GM23338 (cell line): Measurements from ENCODE around the gene FTH1. TPM values are rescaled to one million over a fixed set of nuclear protein-coding genes. Genes with fewer than 3 reads are reported as not detected.

ENCODE experiments used
- ATAC-seq: fragments of 200-7000 bp; cut with Tn5 transposase; 3 replicates; pipeline ENCODE4 v1.9.1; 2020
- DNase-seq: peaks from one replicate; pipeline ENCODE4 v3.0.0-alpha.2; 2015; ENCODE audit warnings: low spot score
- H2AFZ ChIP-seq: fragments of 200-600 bp; sonication (generic); 2 replicates; pipeline ENCODE4 v1.8.0; 2016; ENCODE audit warnings: antibody characterized with exemption, mild to moderate bottlenecking, moderate library complexity
- H3F3A ChIP-seq: fragments of 200-600 bp; sonication (generic); replicated peaks from 2 replicates; pipeline ENCODE4 v1.8.0; 2017; ENCODE audit warnings: antibody characterized with exemption, mixed run types, low read depth
- H3K27ac ChIP-seq: fragments of 200-600 bp; sonication (generic); 2 replicates; pipeline ENCODE4 v1.6.1; 2016; ENCODE audit warnings: low read depth
- H3K27me3 ChIP-seq: fragments of 200-600 bp; sonication (generic); 2 replicates; pipeline ENCODE4 v1.8.0; 2016; ENCODE audit warnings: mild to moderate bottlenecking, mixed run types, moderate library complexity; ENCODE audit not compliant: insufficient read depth
- H3K36me3 ChIP-seq: fragments of 200-600 bp; sonication (generic); 2 replicates; pipeline ENCODE4 v1.8.0; 2016; ENCODE audit warnings: mild to moderate bottlenecking; ENCODE audit not compliant: insufficient read depth
- H3K4me1 ChIP-seq: fragments of 200-600 bp; sonication (generic); 2 replicates; pipeline ENCODE4 v1.8.0; 2016; ENCODE audit warnings: mild to moderate bottlenecking, moderate library complexity; ENCODE audit not compliant: insufficient read depth
- H3K4me2 ChIP-seq: fragments of 200-600 bp; sonication (generic); 2 replicates; pipeline ENCODE4 v1.7.1; 2017; ENCODE audit warnings: mixed run types
- H3K4me3 ChIP-seq: fragments of 200-600 bp; sonication (generic); 2 replicates; pipeline ENCODE4 v1.6.1; 2016; ENCODE audit warnings: mixed run types
- H3K79me2 ChIP-seq: fragments of 200-600 bp; sonication (generic); replicated peaks from 2 replicates; pipeline ENCODE4 v1.8.0; 2017; ENCODE audit warnings: mild to moderate bottlenecking; ENCODE audit not compliant: insufficient read depth
- H3K9me2 ChIP-seq: fragments of 200-600 bp; sonication (generic); 2 replicates; pipeline ENCODE4 v1.8.0; 2017; ENCODE audit not compliant: insufficient read depth
- H4K20me1 ChIP-seq: fragments of 200-600 bp; sonication (generic); replicated peaks from 2 replicates; pipeline ENCODE4 v1.8.0; 2017; ENCODE audit warnings: mild to moderate bottlenecking; ENCODE audit not compliant: insufficient read depth
- H3K27ac Mint-ChIP-seq: 2 replicates; pipeline ENCODE4 v1.8.0; 2020; ENCODE audit warnings: inconsistent platforms, mild to moderate bottlenecking, moderate library complexity, mixed read lengths
- H3K27me3 Mint-ChIP-seq: 3 replicates; pipeline ENCODE4 v1.8.0; 2022; ENCODE audit warnings: low read depth, mild to moderate bottlenecking, moderate library complexity, mixed read lengths, inconsistent platforms; ENCODE audit not compliant: insufficient read depth, poor library complexity
- H3K36me3 Mint-ChIP-seq: 3 replicates; pipeline ENCODE4 v1.8.0; 2021; ENCODE audit warnings: low read depth, mild to moderate bottlenecking, inconsistent platforms, moderate library complexity, mixed read lengths
- H3K4me1 Mint-ChIP-seq: 3 replicates; pipeline ENCODE4 v1.8.0; 2020; ENCODE audit warnings: mild to moderate bottlenecking, inconsistent platforms, mixed read lengths
- H3K4me3 Mint-ChIP-seq: 3 replicates; pipeline ENCODE4 v1.8.0; 2021; ENCODE audit warnings: moderate library complexity, mild to moderate bottlenecking, inconsistent platforms, mixed read lengths
- H3K9me3 Mint-ChIP-seq: 3 replicates; pipeline ENCODE4 v1.8.0; 2020; ENCODE audit warnings: moderate library complexity, mild to moderate bottlenecking, inconsistent platforms, mixed read lengths
- CREB1 ChIP-seq: fragments of 250-450 bp; sonication (Bioruptor Pico); IDR thresholded peaks from 2 replicates; pipeline ENCODE4 v1.5.0; 2020; ENCODE audit warnings: low read depth, mild to moderate bottlenecking, moderate library complexity
- CTCF ChIP-seq, 2 experiments: fragments of 200-600 bp in 1 of 2; sonication (generic) in 1 of 2; conservative IDR thresholded peaks; 2 replicates each; pipeline versions ENCODE4 v1.5.1 to v1.6.1; 2016 to 2017; ENCODE audit warnings: antibody characterized with exemption in 2 of 2, low read depth in 2 of 2, mild to moderate bottlenecking in 2 of 2, moderate library complexity in 1 of 2
- ETS1 ChIP-seq: IDR thresholded peaks from 2 replicates; pipeline ENCODE4 v1.6.1; 2016; ENCODE audit warnings: antibody characterized with exemption
- EZH2phosphoT487 ChIP-seq: fragments of 200-600 bp; sonication (generic); IDR thresholded peaks from one replicate; pipeline ENCODE4 v1.8.1; 2018; ENCODE audit warnings: antibody characterized with exemption; ENCODE audit not compliant: unreplicated experiment
- POLR2AphosphoS5 ChIP-seq: IDR thresholded peaks from 2 replicates; pipeline ENCODE4 v1.6.1; 2016; ENCODE audit warnings: antibody characterized with exemption, low read depth
- ZNF331 ChIP-seq: fragments of 250-450 bp; sonication (Bioruptor Pico); IDR thresholded peaks from 2 replicates; pipeline ENCODE4 v1.5.0; 2020; ENCODE audit warnings: low read depth, mild to moderate bottlenecking, moderate library complexity
- long read RNA-seq: library from polyadenylated mRNA; unstranded; transcript quantifications from one replicate; pipeline ENCODE4 v2.0.0, GENCODE V29; 2020; ENCODE audit not compliant: unreplicated experiment
- polyA plus RNA-seq: library from polyadenylated mRNA; unstranded; fragments of >200 nt; fragmentation: Nextera tagmentation; extraction: Ambion mirVana; gene quantifications from 2 replicates; pipeline ENCODE4 v1.2.1, GENCODE V29; 2016
- total RNA-seq: library from RNA; depleted of rRNA; stranded (reverse); fragments of >200 nt; shearing (Covaris generic); gene quantifications from 2 replicates; pipeline ENCODE4 v1.2.3, GENCODE V29; 2014; rRNA removed

FTH1 gene
- total RNA-seq: 718 and 839 TPM in 2 replicates
- polyA plus RNA-seq: 2,531 and 2,750 TPM in 2 replicates
- long read RNA-seq, transcript FTH1-201 (4 exons, 1,229 nt): major isoform, 2,897 of 2,933 reads
- long read RNA-seq, transcript FTH1-211 (3 exons, 788 nt): minor isoform, 9 of 2,933 reads
- long read RNA-seq, partial matches to known transcripts: 11 of 2,933 reads
- long read RNA-seq, other reads (novel, unspliced or antisense): 14 of 2,933 reads

- Histone ChIP-seq H3K36me3 (peaks cover 27% of the 10 kb centered on the region), H3K79me2 (peaks cover 43% of the 10 kb centered on the region), H3K4me2 (peak within 1 kb of the TSS; percentile 100), H4K20me1 (peaks cover 32% of the 10 kb centered on the region), H2AFZ (peak within 1 kb of the TSS; percentile 84), H3F3A (peaks cover 34% of the 10 kb centered on the region), H3K4me1 (peaks cover 40% of the 10 kb centered on the region), H3K27me3 (no peaks in the 10 kb centered on the region), H3K27ac (peak within 1 kb of the TSS; percentile 97), H3K9me2 (0 out of 2 replicates have a peak, but pooled peaks cover 4% of the 10 kb centered on the region), H3K4me3 (peak within 1 kb of the TSS; percentile 100)
- peak; percentile 70 for ATAC-seq
- DNase-seq: peak; percentile 93
- TF ChIP-seq CREB1 (CRISPR knock-in tag) (peak; percentile 84), ETS1 (peak; percentile 52), EZH2phosphoT487 (no peak), POLR2AphosphoS5 (peak; percentile 95)
- Mint-ChIP-seq H3K36me3 (peaks cover 46% of the 10 kb centered on the region), H3K4me1 (peaks cover 42% of the 10 kb centered on the region), H3K4me3 (peak within 1 kb of the TSS; percentile 95), H3K27me3 (peaks cover 26% of the 10 kb centered on the region), H3K27ac (peak within 1 kb of the TSS; percentile 98), H3K9me3 (peaks cover 2% of the 10 kb centered on the region; the same call in 2 of the 3 replicates)
Observed at GRCh38 chr11:61967116-61967923, at the start of gene FTH1. TSS of gene FTH1 (minus strand) at chr11:61967634. CDS start at chr11:61967425, 209 bp downstream.

GRCh38 chr11:62015615-62016014 lies 48.2 kb upstream of the FTH1 start:
- no peaks in the 10 kb centered on the region for H3F3A ChIP-seq
- H2AFZ ChIP-seq: peak overlapping the region; percentile 43; the same call in 1 of the 2 replicates
- no peaks in the 10 kb centered on the region for H3K4me1 Mint-ChIP-seq
- H3K27me3 Mint-ChIP-seq: peaks cover 11% of the 10 kb centered on the region
- peaks cover 12% of the 10 kb centered on the region; the same call in 2 of the 3 replicates for H3K9me3 Mint-ChIP-seq
- TF ChIP-seq ZNF331 (CRISPR knock-in tag) (no peak), CTCF (conservative IDR thresholded peaks at IDR 0.05; ENCODE audit: low read depth in 2 of 2) (0 out of 4 replicates have a peak, but pooled peaks of 1 of the 2 experiments have one; percentile 5)
- no peaks in the 10 kb centered on the region for H3K79me2 ChIP-seq
- DNase-seq (no peak), ATAC-seq (no peak)
- no peaks in the 10 kb centered on the region for H3K36me3 ChIP-seq
- no peak overlapping the region for H3K27ac Mint-ChIP-seq
- H3K36me3 Mint-ChIP-seq: peaks cover 1% of the 10 kb centered on the region; the same call in 2 of the 3 replicates
- H3K4me3 Mint-ChIP-seq: no peak overlapping the region
- H3K4me2 ChIP-seq: no peak overlapping the region
- no peak overlapping the region for H3K4me3 ChIP-seq
- no peak overlapping the region for H3K27ac ChIP-seq
- H3K27me3 ChIP-seq: no peaks in the 10 kb centered on the region
- no peaks in the 10 kb centered on the region for H4K20me1 ChIP-seq
- no peaks in the 10 kb centered on the region for H3K9me2 ChIP-seq
- no peaks in the 10 kb centered on the region for H3K4me1 ChIP-seq
